GM10847 (cell line): ENCODE measurements around the gene PFDN6.

ENCODE experiments used
- POLR2A ChIP-seq: IDR thresholded peaks from 2 replicates; pipeline ENCODE4 v1.6.1; 2011; ENCODE audit not compliant: insufficient read length; ENCODE audit errors: extremely low read depth

The PFDN6 gene

DNA sequence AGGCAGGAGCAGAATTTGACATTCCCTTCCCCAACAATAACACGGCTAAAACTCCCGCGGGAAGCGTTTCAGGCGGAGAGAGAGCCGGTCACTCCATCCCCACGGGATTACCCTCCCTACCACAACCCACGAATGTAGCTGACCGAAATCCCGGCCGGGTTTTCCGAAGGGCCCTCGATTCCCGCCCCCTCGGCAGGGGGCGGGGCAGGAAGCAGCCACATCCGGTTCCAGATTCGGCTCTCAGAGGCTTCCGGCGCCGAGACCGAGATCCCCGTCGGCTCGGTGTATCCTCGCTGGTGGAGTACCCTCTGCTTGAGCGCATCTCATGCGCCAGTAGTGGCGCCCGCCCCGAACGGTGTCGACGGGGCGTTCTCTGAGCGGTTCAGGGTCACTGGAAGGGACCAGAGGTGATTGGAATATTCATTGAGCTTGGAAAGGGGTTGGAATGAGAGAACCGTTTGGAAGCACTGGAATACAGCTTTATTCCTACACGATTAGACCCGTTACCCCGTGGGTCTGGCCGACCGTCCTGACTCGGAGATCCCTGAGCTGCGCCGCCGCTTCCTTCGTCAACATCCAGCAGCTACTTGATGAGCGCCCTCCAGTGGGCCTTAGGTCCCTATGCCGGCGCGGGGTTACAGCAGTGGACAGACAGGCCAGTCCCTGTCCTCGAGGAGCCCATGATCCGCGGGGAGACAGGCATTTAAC lies 10.0 kb downstream of the PFDN6 start:
- TF ChIP-seq POLR2A = peak; percentile 91

DNA sequence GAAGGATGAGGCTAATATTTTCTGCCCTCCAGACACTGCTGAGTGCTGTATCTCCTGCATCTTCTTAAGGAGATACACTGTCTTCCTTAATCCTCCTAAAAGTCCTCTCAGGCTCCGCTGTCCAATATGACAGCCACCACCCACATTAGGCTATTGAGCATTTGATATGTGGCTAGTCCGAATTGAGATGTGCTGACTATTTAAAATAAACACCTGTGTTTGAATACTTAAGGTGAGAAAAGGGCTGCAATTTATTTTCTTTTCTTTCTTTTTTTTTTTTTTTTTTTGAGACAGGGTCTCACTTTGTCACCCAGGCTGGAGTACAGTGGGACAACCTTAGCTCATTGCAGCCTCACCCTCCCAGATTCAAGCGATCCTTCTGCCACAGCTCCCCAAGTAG lies 12.5 kb downstream of the PFDN6 start:
- TF ChIP-seq POLR2A = no peak

DNA sequence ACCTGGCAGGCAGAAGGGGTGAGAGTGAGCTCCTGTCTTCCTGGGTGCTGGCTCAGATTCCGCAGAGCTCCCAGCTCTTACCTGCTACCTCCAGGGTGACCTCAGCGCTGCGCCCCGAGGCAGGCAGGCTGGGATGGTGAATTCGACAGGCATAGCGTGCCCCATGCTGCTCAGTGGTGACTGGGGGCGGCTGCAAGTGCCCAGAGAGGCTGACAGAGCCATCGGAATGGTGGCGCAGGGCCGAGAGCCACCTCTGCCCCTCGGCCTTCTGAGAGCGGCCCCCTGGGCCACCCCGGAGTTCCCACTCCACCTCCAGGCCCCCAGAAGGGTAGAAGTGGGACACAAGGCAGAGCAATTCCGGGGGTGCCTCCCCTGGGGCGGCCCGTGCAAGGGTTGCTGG lies 14.8 kb downstream of the PFDN6 start:
- TF ChIP-seq POLR2A = peak; percentile 8

DNA sequence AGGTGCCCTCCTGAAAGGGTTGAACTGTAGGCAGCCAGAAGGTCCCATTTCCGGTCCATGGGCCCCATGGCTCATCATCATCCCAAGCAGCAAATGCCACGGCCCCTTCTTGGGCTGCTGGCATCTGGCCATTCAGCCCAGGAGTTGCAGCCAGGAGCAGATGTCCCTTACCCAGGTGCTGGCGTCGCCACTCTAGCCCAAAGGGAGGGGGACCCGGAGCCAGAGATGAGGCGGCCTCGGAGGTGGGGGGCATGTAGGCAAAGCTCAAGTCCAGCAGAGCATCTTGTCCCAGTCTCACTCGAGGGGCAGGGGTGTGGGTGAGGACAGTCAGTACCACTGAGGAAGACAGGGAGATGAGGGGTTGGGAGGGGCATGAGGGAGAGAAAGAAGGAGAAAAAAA lies 15.7 kb downstream of the PFDN6 start:
- no peak for TF ChIP-seq POLR2A

DNA sequence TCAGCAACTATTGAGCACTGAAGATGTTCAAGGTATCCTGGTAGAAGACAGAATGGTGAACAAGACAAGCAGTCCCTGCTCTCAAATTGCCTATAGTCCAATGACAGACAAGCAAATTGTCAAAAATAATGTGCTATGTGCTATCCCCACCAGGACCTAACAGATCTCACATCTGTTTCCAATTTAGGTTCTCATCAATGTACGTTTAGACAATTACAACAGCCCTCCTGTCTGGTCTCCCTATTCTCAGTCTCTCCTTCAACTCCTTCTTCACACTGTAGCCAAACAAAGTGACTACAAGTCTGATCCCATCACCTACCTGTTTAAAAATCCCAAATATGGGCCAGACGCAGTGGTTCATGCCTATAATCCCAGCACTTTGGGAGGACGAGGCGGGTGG lies 17.0 kb downstream of the PFDN6 start:
- TF ChIP-seq POLR2A = no peak

DNA sequence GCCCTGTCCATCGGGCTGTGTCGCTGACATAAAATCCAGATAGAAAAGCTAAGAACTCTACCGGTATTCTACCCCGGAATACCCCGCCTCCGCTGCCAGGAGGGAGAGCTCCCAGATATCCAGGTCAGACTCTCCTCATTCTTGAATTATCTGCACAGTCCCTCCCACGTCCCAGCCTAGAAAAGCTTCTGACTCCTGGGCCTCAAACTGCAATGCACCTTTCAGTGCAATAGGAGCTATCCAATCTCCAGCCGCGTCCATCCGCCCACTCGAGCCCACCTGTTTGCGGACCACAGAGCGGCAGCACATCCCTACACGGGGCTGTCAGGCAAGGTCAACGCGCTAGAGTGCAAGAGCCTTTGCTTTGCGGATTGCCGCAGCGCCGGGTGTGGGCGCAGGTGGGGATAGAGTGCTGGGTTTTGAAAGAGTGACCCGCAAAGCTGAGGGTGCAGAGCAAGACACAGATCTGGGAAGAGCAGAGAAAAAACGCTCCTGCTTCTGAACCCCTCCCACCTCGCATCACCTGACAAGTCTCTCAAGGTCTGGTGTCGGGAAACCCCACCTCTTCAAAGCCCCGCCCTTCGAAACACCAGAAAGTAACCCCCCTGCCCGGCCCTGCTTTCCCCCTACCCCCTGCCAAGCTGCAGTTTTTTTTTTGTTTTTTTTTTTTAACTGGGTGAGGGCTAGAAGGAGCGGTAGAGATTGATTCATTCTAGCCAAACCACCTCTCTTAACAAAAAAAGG lies 23.1 kb downstream of the PFDN6 start:
- TF ChIP-seq POLR2A = no peak

DNA sequence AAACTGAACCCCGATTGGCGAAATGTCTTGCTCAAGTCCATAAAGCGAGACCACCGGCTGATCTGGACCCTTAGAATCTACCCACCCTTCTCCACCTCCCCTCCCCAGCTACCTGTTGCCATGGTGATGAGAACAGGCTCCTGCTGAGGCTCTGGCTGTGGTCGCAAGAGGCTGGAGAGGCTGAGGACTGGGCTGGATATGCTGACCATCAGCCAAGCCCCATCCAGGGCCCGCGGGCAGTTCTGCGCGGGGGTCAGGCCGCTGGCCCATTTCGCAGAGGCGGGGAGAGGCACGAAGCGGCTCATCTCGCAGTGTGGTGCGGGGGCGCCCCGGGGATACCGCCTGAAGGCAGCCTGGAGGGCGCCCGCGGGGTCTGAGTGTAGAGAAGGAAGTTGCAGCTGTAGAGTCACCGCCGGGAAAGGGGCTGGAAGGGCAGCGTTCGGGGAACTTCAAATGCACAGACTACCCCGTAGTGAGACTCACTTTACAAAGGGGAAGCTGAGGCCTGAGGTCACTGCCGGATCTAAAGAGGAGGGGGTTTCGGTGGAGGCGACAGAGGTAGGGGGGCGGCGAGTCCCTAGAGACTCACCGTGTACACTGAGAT lies 23.8 kb downstream of the PFDN6 start:
- TF ChIP-seq POLR2A = no peak

DNA sequence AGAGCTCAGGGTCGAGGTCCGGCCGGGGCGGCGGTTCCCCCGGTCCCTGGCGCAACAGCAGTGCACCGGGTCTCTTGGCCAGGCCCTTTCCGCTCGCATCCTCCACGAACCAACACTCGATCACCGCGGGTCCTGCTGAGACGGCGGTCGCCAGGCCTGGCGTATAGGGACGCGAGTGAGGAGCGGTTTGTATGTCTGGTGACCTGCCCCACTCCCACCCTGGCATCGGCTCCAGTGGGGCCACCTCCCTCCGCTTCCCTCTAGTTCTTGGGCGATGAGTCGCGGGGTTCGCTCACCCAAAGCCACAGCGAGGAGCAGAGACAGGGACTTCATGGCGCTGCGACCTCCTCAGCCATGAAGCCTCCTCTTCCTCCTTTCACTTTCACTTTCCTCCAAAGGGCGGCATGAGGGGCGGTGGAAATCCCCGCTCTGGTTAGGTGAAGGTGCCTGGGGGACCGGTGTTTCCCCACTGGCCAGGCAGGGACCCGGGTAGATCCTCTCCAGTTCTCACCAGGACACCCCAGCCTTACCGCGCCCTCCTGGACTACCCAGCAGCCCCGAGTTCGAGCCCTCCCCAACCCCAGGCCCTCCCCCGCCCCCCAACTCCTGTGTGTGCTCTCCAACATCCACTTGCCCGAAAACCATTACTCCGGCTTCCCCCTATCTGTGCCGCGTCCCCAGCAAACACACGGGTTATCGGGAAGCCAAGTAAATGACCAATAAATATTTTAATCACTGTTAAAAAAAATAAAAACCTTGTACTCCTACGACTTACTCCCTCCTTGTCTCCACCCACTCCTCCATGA lies 24.5 kb downstream of the PFDN6 start, which contains the start of gene TAPBP:
TAPBP (minus strand) TSS at position 370 of the 806 bp plus-strand sequence; CDS start at position 333, 37 bp downstream.
- TF ChIP-seq POLR2A = peak; percentile 73

DNA sequence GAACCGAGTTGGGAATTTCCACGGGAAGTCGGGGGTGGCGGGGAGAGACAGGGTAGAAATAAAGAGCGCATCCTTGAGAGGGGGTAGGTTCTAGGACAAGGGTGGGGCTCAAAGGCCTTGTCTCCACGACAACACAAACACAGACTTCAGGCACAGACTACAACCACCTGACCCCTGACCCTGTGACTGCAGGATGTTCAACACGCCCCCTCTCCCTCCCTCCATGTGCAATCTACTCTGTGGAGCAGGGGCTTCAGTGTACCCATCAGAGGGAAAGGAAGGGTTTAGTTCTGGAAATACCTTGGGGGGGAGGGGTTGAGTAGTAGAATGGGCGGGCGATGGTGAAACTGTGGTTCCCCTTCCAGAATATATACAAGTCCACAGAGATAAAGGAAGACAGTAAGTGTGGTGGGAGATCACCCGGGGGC lies 25.1 kb downstream of the PFDN6 start:
- TF ChIP-seq POLR2A = no peak

DNA sequence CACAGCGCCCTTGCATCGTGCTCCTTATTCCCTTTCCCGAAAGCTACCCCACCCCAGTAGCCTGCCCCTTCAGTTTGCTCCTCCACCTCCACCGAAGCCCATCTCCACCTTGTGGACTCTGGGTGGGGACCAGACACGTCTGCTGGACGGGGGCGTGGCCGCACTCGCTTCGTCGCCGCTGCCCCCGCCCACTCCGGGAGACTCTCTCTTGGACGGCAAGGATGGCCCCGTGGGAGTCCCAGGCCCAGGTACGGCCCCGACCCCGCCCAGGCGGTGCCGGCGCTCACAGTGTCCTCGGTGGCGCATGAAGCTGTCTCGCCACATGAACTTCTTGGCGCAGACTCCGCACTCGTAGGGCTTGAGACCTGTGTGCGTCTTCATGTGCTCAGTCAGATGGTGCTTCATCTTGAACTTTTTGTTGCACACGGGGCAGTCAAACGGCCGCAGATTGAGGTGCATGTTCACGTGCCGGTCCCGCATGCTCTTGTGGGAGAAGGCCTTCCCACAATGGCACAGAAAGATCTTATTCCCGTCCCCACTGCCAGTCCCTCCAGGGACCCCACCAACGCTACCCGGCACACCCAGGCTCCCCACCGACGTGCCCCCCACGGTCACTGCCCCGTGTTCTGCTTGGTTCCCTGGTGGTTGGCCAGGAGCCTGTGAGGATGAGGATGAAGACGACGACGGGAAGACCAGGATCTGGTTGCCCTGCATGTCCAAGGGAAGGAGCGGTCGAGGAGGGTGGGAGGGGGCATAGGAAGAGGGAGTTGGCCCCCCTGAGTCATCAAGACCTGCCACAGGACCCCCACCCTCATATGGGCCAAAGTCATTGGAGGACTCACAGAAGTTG lies 25.8 kb downstream of the PFDN6 start:
- no peak for TF ChIP-seq POLR2A

DNA sequence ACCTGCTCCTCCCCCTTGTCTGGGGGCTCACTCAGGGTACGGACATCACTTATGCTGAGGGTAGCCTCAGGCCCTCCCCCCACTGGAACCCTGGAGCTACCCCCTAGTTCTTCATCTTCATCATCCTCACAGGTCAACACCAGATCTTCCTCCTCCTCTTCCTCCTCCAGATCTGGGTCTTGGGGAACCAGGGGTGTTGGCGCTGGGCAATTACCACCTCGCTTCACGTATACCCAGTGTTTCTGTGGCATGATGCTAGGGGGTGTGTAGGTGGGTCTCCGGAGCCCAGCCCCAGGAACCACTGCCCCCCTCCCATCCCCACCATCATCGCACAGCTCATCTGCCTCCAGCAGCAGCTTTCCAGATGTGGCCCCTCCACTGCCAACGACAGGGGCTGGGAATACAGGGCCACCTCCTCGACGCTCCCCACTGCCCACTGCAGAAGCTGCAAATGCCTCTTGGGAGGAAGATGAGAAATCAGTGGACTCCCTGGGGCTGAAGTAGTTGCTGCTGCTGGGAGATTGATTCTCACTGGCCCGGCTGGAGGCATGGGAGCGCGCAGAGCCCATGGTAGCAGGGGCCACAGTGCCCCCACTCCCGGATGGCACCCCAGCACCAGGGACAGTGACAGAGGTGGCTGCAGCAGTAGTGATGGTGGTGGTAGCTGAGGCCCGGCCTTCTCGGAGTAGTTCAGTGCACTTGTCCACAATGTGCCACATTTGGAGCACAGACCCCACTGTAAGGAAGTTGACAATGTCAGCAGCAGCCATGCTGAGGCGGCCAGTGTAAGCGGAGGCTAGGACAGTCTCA lies 26.6 kb downstream of the PFDN6 start:
- TF ChIP-seq POLR2A = no peak

DNA sequence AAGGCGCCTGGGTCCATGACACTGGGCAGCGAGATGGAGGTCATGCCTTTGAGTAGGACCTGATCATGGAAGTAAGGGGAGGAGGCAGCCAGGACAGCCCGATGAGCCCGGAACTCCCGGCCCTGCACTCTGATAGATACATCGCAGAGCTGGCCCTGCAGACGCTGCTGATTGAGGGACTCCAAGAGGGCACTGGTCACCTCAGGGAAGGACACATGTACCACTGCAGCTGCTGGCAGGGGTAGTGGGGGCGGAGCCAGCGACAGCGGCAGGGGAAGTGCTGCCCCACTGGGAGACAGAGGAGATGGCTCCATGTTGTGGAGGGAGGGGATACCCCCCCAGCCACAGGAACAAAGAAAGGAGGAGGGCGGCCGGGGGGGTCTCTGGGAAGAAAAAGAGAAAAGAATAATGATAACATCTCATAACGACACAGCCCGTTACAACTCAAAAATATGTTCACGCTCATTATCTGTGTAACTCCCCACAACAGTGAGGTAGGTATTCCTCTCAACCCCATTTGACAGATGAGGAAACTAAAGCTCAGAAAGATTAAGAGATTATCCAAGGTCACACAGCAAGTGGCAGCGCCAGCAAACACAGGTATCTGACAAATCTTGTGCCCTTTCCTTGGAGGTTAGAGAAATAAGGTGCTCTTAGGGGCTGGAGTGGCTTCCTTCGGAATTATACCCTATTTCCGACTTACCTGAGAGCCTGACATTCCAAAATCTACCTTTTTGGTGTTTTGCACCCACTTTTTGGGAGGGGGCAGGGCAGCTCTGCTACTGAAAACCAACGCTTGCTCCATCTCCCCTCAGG lies 27.4 kb downstream of the PFDN6 start:
- no peak for TF ChIP-seq POLR2A

DNA sequence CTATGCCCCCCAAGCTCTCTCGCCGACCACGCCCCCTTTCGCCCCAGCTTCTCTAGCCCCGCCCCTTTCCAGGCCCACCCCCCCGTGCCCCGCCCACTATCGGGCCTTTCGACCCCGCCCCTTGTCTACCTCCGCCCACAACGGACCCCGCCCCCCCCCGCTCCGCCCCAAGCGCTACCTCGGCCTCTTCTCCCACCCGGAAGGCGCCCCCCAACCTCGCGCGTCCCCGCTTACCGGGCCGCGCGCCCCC lies 27.9 kb downstream of the PFDN6 start:
- no peak for TF ChIP-seq POLR2A

DNA sequence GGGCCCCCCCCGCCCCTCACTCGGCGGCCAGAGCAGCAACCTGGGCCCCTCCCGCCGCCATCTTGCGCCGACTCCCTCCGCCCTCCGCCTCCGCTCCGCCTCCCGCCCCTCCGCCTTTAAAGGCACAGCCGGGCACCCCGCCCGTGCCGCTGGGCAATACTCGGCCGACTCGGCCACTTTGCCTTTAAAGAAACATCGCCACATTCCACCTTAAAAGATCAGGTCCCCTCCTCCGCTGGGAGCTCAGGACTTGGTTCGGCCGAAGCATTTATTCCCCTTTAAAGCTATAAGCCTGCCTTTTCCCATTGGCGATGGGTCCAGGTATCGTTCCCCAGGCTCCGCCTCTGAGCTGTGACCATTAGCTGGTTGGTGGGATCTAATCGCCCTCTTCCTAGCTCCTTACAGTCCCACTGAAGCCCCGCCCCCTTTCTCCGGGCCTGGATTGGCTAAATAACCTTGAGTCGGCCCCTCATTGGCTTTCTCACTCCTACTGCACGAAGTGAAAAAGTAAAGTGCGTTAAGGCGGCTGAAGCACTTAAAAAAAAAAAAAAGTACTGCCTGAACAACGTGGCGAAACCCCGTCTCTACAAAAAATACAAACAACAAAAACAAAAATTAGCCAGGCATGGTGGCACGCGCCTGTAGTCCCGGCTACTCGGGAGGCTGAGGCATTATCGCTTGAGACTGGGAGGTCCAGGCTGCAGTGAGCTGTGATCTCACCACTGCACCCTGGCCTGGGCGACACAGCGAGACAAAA lies 28.4 kb downstream of the PFDN6 start, which contains the start of gene ZBTB22:
ZBTB22 (minus strand) TSS at position 76 of the 757 bp plus-strand sequence. CDS start 828 bp downstream, outside the sequence.
- peak; percentile 27 for TF ChIP-seq POLR2A
